H4 (cell line): ENCODE measurements around the gene TMEM8B. TPM values are rescaled to one million over a fixed set of nuclear protein-coding genes. Genes with fewer than 3 reads are reported as not detected.

Experiments
- DNase-seq: peaks from one replicate; pipeline ENCODE4 v3.0.0-alpha.2; 2015; ENCODE audit warnings: low spot score
- total RNA-seq: library from RNA; depleted of rRNA; stranded (reverse); fragments of >200 nt; shearing (Covaris generic); gene quantifications from 2 replicates; pipeline ENCODE4 v1.2.3, GENCODE V29; 2014; rRNA removed

The TMEM8B gene
- 2.1 and 4.2 TPM in 2 replicates for total RNA-seq

- peak; percentile 91 for DNase-seq
These were observed at the start of gene TMEM8B for GRCh38 chr9:35829084-35829763. Gene TMEM8B, plus strand, starts transcription at chr9:35829228. Its CDS starts 220 bp downstream, at chr9:35829448.

GRCh38 chr9:35781066-35781465 is 48.0 kb upstream of the TMEM8B start:
- no peak for DNase-seq

GRCh38 chr9:35783418-35783817 is 45.6 kb upstream of the TMEM8B start:
- DNase-seq, result no peak

- DNase-seq, result no peak
These were observed 39.5 kb upstream of the TMEM8B start for GRCh38 chr9:35789541-35789940.

GRCh38 chr9:35790025-35790384 is 39.0 kb upstream of the TMEM8B start:
- no peak for DNase-seq

- DNase-seq, result peak; percentile 77
These were observed 38.4 kb upstream of the TMEM8B start for GRCh38 chr9:35790385-35791296.

- DNase-seq, result no peak
These were observed 37.6 kb upstream of the TMEM8B start, which contains the start of gene NPR2 for GRCh38 chr9:35791297-35791921. Gene NPR2, plus strand, starts transcription at chr9:35791591. Its CDS starts 818 bp downstream, at chr9:35792409.

GRCh38 chr9:35792024-35792813 is 36.8 kb upstream of the TMEM8B start:
- no peak for DNase-seq

GRCh38 chr9:35792826-35793225 is 36.2 kb upstream of the TMEM8B start:
- no peak for DNase-seq

- no peak for DNase-seq
These were observed 35.6 kb upstream of the TMEM8B start for GRCh38 chr9:35793461-35793860.

- no peak for DNase-seq
These were observed 33.3 kb upstream of the TMEM8B start for GRCh38 chr9:35795695-35796094.

GRCh38 chr9:35797311-35798109 is 31.5 kb upstream of the TMEM8B start:
- DNase-seq, result no peak

- DNase-seq, result peak; percentile 84
These were observed 30.2 kb upstream of the TMEM8B start for GRCh38 chr9:35798658-35799374.

GRCh38 chr9:35800530-35800929 is 28.5 kb upstream of the TMEM8B start:
- no peak for DNase-seq

GRCh38 chr9:35801328-35802128 is 27.5 kb upstream of the TMEM8B start:
- no peak for DNase-seq

GRCh38 chr9:35806101-35806500 is 22.9 kb upstream of the TMEM8B start:
- no peak for DNase-seq

GRCh38 chr9:35808433-35808832 is 20.6 kb upstream of the TMEM8B start:
- DNase-seq, result no peak

GRCh38 chr9:35810122-35810521 is 18.9 kb upstream of the TMEM8B start:
- DNase-seq, result no peak

GRCh38 chr9:35811381-35812024 is 17.5 kb upstream of the TMEM8B start:
- DNase-seq, result no peak
